Measurements from ENCODE around the gene CLEC19A.

DNA sequence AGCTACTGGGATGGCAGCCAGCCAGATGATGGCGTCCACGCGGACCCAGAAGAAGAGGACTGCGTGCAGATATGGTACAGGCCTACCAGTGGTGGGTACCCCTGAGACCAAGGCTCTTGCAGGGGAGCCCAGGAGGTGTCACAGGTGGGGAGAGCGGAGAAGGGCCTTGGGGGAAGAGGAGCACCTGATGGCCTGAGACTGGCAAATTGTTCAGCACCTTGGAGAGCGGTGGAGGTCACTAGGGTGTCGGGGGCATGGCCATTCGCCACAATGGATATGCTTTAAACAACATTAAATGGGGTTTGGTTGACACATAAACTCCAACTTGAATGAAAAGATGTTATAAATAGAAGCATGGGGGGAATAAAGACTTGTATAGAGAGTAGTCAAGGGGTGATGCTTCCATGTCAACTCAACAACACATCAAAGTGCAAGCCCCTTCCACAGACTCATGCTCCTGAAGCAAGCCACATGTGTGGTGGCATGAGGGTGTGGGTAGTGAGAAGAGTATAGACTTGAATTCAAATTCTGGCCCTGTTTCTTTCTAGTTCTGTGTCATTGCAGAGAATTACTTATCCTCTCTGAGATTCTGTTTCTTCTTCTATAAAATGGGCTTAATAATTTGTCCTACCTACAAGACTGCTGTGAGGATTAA is 22.2 kb downstream of the CLEC19A start:
- TF ChIP-seq, protein P1, sequence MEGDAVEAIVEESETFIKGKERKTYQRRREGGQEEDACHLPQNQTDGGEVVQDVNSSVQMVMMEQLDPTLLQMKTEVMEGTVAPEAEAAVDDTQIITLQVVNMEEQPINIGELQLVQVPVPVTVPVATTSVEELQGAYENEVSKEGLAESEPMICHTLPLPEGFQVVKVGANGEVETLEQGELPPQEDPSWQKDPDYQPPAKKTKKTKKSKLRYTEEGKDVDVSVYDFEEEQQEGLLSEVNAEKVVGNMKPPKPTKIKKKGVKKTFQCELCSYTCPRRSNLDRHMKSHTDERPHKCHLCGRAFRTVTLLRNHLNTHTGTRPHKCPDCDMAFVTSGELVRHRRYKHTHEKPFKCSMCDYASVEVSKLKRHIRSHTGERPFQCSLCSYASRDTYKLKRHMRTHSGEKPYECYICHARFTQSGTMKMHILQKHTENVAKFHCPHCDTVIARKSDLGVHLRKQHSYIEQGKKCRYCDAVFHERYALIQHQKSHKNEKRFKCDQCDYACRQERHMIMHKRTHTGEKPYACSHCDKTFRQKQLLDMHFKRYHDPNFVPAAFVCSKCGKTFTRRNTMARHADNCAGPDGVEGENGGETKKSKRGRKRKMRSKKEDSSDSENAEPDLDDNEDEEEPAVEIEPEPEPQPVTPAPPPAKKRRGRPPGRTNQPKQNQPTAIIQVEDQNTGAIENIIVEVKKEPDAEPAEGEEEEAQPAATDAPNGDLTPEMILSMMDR (IDR thresholded peaks at IDR 0.05; ENCODE audit: low read depth, low read length, missing input control), result no peak
- TF ChIP-seq REST (IDR thresholded peaks at IDR 0.05) (peak; percentile 96), TAF1 (conservative IDR thresholded peaks at IDR 0.05) (no peak), JUND (IDR thresholded peaks at IDR 0.05) (no peak), YY1 (IDR thresholded peaks at IDR 0.05) (no peak), FOXA1 (IDR thresholded peaks at IDR 0.05) (no peak), RAD21 (IDR thresholded peaks at IDR 0.05) (no peak), RXRA (IDR thresholded peaks at IDR 0.05) (no peak), EGR1 (IDR thresholded peaks at IDR 0.05; ENCODE audit: low read depth in 2 of 2) (no peak), NR2F2 (IDR thresholded peaks at IDR 0.05) (no peak), SP1 (IDR thresholded peaks at IDR 0.05) (no peak), GABPA (IDR thresholded peaks at IDR 0.05 in 1 of 2, conservative IDR thresholded peaks at IDR 0.05 in 1 of 2) (no peak)
- TF ChIP-seq, protein P2, sequence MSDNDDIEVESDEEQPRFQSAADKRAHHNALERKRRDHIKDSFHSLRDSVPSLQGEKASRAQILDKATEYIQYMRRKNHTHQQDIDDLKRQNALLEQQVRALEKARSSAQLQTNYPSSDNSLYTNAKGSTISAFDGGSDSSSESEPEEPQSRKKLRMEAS (IDR thresholded peaks at IDR 0.05), result no peak
- TF ChIP-seq, protein P3, sequence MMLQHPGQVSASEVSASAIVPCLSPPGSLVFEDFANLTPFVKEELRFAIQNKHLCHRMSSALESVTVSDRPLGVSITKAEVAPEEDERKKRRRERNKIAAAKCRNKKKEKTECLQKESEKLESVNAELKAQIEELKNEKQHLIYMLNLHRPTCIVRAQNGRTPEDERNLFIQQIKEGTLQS (IDR thresholded peaks at IDR 0.05), result no peak

Measured in liver (tissue), 3 donors.